HG03342 (cell line): ENCODE measurements around the gene ATG9B.
"Not testable (repeated sequence)": the region's sequence is repeated elsewhere in the genome, so short reads cannot be mapped to it uniquely, and the experiment has no call there.

Source experiments
- ATAC-seq: cut with Tn5 transposase; IDR thresholded peaks from one replicate; pipeline ENCODE4 v1.9.1; 2021; ENCODE audit warnings: mild to moderate bottlenecking, moderate library complexity; ENCODE audit not compliant: unreplicated experiment

ATG9B gene

DNA sequence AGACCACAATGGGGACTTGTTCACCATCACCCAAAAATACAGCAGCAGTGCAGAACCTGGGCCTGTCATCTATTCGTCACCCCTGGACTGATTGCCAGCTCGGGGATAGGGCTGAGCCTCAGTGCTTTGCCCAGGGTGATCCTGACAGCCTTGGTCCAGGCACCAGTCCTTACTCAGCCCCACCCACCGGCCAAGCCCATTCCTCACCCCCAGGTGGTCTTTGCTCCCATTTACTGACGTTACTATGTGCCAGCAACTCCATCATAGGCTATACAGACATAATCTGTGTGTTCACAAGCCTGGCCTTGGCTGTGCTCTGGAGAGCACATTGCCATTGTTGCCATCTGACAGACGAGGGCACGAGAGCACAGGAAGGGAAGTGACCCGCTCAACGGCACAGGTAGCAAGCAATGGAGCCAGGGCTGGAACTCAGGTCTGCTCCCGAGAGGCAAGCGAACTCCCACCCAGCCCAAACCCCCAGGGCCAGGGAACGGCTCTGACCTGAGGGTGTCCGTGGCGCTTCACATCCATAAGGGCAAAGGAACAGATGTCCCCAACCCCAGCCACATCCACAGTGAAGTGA lies 6.8 kb downstream of the ATG9B start:
- no peak for ATAC-seq

DNA sequence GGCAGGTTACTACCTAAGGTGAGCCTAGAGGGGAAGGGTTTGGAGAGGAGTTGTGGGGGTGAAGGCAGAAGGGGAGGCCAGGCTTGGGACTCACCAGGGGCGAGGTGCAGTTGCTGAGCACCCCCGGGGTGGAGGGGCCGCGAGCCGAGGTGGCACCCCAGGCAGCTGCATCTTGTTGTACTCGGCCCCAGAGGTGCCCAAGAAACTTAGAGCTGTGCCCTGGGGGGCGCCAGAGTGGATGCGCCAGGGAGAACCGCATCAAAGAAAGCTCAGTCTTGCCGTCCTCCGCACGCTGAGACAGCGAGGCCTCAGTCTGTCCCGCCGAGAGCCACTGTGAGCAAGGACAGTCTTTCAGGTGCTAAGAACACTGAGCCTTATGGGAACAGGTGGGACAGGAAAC lies 7.4 kb downstream of the ATG9B start:
- no peak for ATAC-seq

DNA sequence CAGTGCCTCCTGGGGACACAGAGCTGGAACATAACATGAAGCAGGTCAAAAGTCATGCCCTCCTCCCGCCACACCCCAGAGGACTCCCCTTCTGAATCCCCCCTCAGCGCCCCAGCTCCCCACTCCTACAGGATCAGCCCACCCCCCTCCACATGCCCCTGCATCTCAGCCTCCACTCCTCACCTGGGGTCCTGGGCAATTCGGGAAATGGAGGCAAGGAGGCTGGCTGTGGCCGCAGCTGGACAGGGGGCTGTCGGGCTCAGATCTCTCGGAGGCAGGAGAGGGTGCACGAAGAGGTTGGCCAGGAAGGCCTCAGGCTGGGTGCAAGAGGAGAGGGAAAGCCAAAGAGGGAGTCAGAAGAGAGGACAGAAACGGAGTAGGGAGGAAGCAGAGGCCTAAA lies 7.8 kb downstream of the ATG9B start:
- no peak for ATAC-seq

DNA sequence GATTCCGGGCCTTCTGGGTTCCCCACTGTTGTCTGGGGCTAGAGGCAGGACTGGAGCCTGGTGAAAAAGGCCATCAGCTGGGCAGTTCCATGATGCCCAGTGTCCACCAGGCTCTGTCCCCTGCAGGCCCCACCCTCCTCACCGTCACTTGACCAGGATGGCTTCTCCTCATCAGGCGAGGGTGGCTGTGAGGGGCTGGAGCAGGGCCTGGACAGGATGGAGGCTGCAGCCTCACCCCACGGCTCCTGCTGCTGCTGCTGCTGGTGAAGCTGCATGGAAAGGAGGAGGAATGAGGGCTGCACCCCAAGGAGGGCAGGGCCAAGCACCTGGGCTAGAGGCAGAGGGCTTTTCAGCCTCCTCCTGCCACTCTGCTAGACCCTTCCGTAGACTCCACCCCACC lies 8.3 kb downstream of the ATG9B start:
- ATAC-seq: no peak

DNA sequence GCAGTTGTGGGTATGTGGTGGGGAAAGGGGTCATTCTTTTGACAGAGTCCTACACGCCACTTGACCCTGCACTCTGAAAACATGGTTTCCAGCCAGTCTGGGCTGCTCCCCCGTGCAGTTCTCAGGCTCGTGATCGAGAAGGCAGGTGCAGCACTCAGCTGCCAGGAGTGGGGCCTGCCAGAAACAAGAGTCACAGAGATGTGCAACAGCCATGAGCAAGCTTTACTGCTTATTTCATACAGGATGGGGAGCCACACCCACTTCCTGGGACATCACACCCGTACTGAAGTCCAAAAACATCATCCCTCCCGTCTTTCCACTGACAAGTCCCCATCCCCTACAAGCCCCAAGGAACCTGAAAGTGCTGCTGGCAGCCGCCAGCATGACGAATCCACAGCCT lies 9.3 kb downstream of the ATG9B start:
- ATAC-seq: no peak

DNA sequence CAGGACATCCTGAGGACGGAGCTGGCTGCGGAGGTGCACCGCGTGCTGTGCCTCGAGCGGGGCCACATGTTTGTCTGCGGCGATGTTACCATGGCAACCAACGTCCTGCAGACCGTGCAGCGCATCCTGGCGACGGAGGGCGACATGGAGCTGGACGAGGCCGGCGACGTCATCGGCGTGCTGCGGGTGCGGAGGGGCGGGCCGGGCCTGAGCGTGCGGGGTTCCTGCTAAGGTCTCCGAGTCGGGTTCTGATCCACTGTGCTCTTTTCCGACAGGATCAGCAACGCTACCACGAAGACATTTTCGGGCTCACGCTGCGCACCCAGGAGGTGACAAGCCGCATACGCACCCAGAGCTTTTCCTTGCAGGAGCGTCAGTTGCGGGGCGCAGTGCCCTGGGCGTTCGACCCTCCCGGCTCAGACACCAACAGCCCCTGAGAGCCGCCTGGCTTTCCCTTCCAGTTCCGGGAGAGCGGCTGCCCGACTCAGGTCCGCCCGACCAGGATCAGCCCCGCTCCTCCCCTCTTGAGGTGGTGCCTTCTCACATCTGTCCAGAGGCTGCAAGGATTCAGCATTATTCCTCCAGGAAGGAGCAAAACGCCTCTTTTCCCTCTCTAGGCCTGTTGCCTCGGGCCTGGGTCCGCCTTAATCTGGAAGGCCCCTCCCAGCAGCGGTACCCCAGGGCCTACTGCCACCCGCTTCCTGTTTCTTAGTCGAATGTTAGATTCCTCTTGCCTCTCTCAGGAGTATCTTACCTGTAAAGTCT lies 10.4 kb downstream of the ATG9B start:
- peak; percentile 70 for ATAC-seq

DNA sequence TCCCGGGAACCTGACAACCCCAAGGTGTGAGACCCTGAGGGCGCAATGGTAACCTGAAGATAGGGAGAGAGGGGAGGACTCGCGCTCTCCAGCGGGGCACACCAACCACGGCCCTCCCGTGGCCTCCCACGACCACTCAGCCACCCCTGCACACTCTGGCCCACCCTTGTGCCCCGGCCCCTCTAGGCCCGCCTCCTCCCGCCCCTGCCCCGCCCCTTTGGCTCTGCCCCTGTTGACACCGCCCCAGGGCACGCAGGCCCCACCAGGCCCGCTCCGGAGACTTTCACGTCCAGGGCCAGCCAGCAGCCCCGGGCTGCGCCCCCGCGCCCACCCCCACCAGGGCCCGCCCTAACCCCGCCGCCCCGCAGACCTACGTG lies 10.9 kb downstream of the ATG9B start:
- ATAC-seq: no peak

DNA sequence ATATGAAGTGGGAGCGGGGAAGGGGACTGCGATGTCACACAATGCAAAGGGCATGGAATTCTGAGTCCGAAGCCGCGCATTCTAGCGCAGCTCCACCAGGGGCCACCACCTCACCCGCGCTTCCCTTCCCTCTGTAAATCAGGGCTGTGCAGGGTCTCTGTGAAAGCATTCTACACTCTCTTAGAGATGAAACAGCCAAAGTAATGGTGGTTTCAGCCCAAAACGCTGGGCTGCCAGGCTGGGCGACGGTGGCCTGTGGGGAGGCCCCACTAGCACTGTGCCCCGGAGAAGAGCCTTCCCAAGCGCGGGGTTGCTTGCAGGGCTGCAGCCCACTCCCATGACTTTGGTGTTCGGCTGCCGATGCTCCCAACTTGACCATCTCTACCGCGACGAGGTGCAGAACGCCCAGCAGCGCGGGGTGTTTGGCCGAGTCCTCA lies 11.4 kb downstream of the ATG9B start:
- ATAC-seq: no peak

DNA sequence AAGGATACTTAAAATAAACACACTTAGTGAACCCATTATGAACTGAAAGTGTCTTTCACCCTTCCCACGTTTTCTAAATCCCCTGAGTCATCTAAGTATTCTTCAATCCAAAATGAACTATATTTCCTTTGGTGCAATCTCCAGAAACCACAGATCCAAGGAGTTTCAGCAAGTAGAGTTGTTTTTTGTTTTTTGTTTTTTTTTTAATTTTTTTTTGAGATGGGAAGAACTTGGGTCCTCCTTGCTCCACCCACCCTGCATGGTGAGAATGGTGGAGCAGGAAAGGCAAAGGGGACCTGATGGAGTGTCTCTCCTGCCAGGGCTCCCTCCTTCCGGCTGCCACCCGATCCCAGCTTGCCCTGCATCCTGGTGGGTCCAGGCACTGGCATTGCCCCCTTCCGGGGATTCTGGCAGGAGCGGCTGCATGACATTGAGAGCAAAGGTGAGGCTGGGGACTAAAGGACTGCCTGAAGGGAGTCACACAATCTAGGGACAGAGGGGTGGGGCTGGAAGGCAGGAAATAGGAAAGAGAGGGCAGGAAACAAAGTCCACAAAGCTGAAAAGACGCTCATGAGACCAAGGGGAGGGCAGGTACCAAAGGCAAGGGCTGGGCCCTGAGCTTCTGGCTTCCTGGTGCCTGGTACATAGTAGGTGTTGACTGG lies 12.1 kb downstream of the ATG9B start:
- no peak for ATAC-seq

DNA sequence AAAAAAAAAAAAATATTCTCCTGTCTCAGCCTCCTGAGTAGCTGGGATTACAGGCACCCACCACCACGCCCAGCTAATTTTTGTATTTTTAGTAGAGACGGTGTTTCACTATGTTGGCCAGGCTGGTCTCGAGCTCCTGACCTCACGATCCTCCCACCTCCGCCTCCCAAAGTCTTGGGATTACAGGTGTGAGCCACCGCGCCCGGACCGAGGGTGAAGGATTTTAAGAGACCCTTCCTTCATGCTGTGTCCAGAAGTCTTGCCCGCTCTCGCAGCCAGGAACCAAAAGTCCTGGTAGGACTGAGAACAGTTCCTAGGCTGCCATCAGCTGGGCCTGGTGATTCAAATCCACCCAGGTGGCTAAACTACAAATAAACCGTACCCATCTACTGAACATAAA lies 12.7 kb downstream of the ATG9B start:
- ATAC-seq: not testable (repeated sequence)

DNA sequence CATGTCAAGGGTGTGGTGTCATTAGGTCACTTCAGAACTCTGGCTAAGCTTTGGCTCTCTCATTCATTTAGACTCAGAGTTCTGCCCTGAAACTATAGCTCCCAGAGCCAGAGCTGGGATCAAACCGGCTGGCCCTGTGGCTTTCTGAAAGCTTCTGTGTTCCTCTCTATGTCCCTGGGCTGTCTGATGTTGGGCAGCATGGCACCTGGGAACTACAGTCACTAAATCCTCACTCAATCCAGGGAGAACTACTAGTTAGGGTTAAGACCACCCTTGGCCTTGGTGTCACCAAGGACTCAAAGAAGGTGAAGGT lies 13.2 kb downstream of the ATG9B start:
- ATAC-seq: no peak

DNA sequence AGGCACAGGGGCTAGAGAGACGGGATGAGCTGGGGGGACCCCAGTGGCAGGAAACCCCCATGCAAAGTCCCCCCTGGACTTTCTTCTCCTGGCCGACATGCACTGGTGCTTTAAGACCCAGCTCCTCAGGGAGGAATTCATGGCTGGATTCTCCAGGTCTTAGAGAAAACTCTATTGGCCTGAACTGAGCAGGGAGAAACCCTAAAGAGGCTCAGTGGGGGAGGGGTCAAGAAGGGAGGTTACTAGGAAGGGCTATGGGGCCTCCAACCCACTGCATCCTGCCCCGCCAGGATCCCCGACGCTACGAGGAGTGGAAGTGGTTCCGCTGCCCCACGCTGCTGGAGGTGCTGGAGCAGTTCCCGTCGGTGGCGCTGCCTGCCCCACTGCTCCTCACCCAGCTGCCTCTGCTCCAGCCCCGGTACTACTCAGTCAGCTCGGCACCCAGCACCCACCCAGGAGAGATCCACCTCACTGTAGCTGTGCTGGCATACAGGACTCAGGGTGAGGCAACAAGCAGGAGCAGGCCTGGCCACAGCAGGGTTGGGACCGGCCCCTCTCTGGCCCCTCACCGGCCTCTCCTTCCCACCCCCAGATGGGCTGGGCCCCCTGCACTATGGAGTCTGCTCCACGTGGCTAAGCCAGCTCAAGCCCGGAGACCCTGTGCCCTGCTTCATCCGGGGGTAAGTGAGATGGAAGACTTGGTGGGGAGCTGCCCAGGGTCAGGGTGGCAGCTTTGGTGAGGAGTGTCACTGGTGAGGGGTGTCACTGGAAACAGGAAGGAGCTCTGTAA lies 13.8 kb downstream of the ATG9B start:
- ATAC-seq: no peak

DNA sequence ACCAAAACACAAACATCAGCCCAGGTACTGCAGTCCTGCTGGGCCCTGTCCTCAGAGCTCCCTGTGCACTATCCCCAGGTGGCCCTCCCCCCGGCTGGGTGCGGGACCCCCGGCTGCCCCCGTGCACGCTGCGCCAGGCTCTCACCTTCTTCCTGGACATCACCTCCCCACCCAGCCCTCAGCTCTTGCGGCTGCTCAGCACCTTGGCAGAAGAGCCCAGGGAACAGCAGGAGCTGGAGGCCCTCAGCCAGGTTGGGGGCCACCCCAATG lies 14.3 kb downstream of the ATG9B start:
- no peak for ATAC-seq

DNA sequence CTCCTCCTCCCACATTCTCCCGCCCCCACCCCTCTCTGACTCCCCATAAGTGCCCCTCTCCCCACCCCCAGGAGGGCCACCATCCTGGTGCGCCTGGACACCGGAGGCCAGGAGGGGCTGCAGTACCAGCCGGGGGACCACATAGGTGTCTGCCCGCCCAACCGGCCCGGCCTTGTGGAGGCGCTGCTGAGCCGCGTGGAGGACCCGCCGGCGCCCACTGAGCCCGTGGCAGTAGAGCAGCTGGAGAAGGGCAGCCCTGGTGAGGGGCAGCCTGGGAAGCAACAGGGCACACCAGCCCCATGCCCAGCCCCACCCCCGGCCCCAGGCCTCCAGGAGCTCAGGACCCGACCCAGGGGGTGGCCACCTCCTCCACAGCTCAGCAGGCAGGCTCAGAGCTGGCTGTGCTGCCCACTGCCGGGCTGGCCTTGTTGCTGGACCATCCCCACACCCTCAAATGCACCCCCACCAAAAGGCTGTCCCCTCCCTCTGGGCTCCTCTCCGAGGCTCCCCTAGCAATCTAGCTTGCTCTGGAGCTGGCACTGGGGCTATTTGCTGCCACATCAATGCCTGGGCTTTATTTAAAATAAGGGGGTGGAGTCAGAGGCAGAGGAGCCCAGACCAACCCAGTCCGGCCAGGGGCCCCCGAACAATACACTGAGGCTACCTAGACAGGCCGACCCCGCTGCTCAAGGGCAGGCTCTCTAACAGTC lies 14.8 kb downstream of the ATG9B start:
- no peak for ATAC-seq

DNA sequence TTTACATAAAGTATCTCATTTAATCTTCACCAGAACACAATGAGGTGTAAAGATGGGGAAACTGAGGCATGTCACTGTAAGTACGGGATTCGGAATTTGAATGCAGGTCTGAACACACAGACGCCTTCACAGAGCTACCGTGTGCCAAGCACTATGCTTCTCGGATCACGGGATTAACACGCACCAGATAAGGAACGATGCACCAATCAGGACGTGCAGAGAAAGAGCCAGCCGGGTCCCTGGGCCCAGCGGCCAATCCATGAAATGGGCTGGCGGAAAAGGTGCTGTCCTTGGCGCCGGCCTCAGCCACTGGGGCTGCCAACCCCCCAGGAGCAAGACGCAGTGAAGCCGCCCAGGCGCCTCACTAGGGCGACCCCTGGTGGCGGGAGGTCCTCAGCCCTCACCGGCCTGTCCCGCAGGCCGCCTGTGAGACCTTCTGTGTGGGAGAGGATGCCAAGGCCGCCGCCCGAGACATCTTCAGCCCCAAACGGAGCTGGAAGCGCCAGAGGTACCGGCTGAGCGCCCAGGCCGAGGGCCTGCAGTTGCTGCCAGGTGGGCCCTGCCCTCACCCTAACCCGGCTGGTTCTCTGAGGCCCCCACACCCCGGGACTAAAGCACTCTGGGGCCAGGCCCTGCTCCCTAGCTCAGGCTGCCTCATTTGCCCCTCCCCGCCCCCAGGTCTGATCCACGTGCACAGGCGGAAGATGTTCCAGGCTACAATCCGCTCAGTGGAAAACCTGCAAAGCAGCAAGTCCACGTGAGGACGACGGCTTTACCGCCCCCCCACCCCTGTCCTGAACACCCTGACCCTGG lies 15.6 kb downstream of the ATG9B start:
- no peak for ATAC-seq

DNA sequence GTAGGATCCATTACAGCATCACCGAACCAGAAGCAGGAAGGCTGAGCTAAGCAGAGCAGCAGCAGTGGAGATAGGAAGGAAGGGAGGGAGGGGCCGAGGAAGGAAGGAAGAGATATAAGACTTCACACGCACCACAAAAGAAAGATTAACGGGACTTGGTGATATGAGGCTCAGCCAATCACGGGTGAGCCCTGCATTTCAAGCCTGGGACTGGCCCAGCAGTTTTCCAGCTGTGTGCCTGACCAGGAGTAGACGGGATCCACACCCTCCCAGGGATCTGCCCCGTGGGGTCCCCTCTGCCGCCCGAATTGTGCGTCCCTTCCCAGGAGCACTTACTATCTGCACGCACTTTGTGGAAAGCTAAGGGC lies 16.2 kb downstream of the ATG9B start:
- no peak for ATAC-seq

DNA sequence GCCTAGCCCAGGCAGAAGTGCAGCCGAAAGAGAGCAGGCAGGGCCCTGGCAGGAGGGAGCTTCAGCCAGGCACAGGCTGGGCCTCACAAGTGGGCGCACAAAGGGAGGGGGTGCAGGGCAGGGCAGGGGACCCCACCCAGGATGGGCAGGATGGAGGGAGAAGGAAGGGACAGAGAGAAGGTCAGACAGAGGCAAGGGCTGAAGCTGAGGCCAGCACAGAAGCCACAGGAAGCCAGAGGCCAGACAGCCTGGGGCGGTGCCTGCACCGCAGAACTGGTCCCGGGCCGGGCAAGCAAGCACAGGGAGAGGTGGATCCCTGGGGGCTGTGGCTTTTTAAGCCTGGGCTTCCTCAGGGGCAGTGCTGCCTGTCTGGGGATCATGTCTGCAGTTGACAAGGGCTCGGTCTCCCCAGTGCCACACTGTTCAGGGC lies 16.8 kb downstream of the ATG9B start:
- no peak for ATAC-seq

DNA sequence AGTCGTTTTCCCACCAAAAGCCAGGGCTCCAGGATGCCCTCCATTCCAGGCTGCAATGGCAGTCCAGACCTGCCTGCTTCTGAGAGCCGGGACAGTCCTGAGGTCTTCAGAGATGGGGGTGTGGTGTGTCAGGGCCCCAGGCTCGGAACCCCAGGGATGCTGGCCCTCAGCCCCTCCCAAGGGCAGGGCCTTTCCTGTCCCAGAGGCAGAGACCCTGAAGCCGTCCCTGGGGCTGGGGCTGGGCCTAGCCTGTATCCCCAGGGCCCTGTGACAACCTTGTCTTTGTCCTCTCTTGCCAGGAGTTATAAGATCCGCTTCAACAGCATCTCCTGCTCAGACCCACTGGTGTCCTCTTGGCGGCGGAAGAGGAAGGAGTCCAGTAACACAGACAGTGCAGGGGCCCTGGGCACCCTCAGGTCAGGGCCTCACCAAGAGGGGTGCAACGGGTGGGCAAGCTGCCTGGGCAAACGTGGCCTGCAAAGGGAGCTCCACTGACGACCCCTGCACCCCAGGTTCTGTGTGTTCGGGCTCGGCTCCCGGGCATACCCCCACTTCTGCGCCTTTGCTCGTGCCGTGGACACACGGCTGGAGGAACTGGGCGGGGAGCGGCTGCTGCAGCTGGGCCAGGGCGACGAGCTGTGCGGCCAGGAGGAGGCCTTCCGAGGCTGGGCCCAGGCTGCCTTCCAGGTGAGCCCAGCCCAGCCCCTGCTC lies 17.5 kb downstream of the ATG9B start:
- ATAC-seq: no peak

DNA sequence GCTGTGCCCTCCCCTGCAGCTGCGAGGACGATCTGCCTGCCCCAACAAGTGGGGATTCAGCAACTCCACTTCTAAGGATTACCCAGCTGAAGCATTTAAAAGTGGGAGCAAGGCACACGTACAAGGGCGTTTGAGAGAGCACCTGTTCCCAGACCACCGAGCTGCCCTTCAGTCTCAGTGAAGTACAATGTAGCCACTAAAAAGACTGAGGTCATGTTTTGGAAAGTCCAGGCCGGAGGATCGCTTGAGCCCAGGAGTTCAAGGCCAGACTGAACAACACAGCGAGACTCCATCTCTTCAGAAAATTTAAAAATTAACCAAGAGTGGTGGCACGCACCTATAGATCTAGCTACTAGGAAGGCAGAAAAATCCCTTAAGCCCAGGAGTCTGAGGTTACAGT lies 18.7 kb downstream of the ATG9B start:
- ATAC-seq: no peak

DNA sequence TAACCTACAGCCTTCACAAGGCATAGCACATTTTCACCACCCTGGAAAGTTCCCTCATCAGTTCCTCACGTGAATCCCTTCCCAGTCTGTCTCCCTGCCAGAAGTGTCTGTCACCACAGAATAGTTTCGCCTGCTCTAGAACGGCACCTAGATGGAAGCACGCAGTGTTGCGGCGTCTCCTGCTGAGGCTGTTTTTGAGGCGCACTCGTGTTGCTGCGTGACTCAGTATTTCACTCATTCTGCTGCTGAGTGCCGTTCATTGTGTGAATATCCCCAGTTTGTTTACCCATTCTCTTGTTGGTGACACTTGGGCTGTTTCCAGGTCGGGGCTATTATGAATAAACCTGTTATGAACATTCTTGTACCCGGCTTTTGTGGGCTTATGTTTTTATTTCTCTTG lies 20.7 kb downstream of the ATG9B start:
- no peak for ATAC-seq
